GM12878 (cell line): ENCODE measurements around the gene DKK3. TPM values are rescaled to one million over a fixed set of nuclear protein-coding genes. Genes with fewer than 3 reads are reported as not detected.

ENCODE experiments used
- ATAC-seq: fragments of 200-7000 bp; cut with Tn5 transposase; 3 replicates; pipeline ENCODE4 v1.9.1; 2020; ENCODE audit warnings: mild to moderate bottlenecking, moderate library complexity
- BruUV-seq: library from RNA; stranded (reverse); fragments of 400-500 nt; replicated peaks from 2 replicates; lab custom pipeline; 2021; lab: Mats Ljungman, UMichigan
- CTCF ChIA-PET: fragments of 300-600 bp; sonication (Branson Sonifier 250); formaldehyde crosslinking; extraction: SDS; loops from one replicate; lab custom pipeline; 2021; ENCODE audit warnings: inconsistent platforms; lab: Yijun Ruan, JAX
- POLR2A ChIA-PET: fragments of 350-600 bp; formaldehyde crosslinking; extraction: SDS; loops from one replicate; lab custom pipeline; 2021; ENCODE audit warnings: inconsistent platforms; lab: Charles Lee
- RAD21 ChIA-PET: fragments of 300-600 bp; sonication (Branson Sonifier 250); formaldehyde crosslinking; loops from one replicate; lab custom pipeline; 2023; ENCODE audit warnings: antibody characterized with exemption; ENCODE audit not compliant: unreplicated experiment; lab: Charles Lee
- SMC1A ChIA-PET: fragments of 300-600 bp; sonication (Branson Sonifier 250); formaldehyde crosslinking; loops from one replicate; lab custom pipeline; 2023; ENCODE audit not compliant: unreplicated experiment, uncharacterized antibody; lab: Charles Lee
- DNase-seq: peaks from one replicate; pipeline ENCODE4 v3.0.0-alpha.2; 2011; ENCODE audit warnings: low read depth, low spot score
- FAIRE-seq: peaks from 3 replicates; lab custom pipeline; 2011; peaks lifted over from hg19 to GRCh38; lab: Jason Lieb, UNC
- H2AFZ ChIP-seq: 2 replicates; pipeline ENCODE4 v1.6.0; 2011; ENCODE audit warnings: low read depth, low read length, control low read depth; ENCODE audit not compliant: control insufficient read depth
- H3K27ac ChIP-seq: 2 replicates; pipeline ENCODE4 v1.5.1; 2011; ENCODE audit warnings: control low read depth; ENCODE audit not compliant: control insufficient read depth, insufficient read depth
- H3K27me3 ChIP-seq, 2 experiments: replicated peaks in 1 of 2; 2 replicates each; pipeline versions ENCODE4 v1.6.0 to v1.6.1; 2011; ENCODE audit warnings: low read length in 1 of 2; ENCODE audit not compliant: control insufficient read depth in 2 of 2, insufficient read depth in 2 of 2
- H3K36me3 ChIP-seq, 2 experiments: 2 replicates each; pipeline ENCODE4 v1.5.1; 2011; ENCODE audit warnings: low read length in 1 of 2; ENCODE audit not compliant: control insufficient read depth in 2 of 2, insufficient read depth in 2 of 2
- H3K4me1 ChIP-seq: 2 replicates; pipeline ENCODE4 v1.6.1; 2011; ENCODE audit warnings: mild to moderate bottlenecking, low read length, moderate library complexity, mixed read lengths; ENCODE audit not compliant: control insufficient read depth, insufficient read depth
- H3K4me2 ChIP-seq: 2 replicates; pipeline ENCODE4 v1.6.0; 2011; ENCODE audit warnings: control low read depth; ENCODE audit not compliant: control insufficient read depth, insufficient read depth
- H3K4me3 ChIP-seq: fragments of 200-600 bp; sonication (generic); 2 replicates; pipeline ENCODE4 v1.5.1; 2016
- H3K79me2 ChIP-seq: 2 replicates; pipeline ENCODE4 v1.6.0; 2011; ENCODE audit warnings: low read length; ENCODE audit not compliant: control insufficient read depth, insufficient read depth
- H3K9ac ChIP-seq: 2 replicates; pipeline ENCODE4 v1.8.0; 2011; ENCODE audit warnings: low read length, control low read depth, mixed read lengths; ENCODE audit not compliant: control insufficient read depth, insufficient read depth
- H3K9me3 ChIP-seq: replicated peaks from 3 replicates; pipeline ENCODE4 v1.5.1; 2011; ENCODE audit warnings: mild to moderate bottlenecking, low read length; ENCODE audit not compliant: control insufficient read depth, insufficient read depth
- H4K20me1 ChIP-seq: 2 replicates; pipeline ENCODE4 v1.6.0; 2011; ENCODE audit not compliant: control insufficient read depth, insufficient read depth
- BACH1 ChIP-seq: fragments of 450-650 bp; IDR thresholded peaks from 2 replicates; pipeline ENCODE4 v1.6.1; 2017; ENCODE audit warnings: mild to moderate bottlenecking, borderline replicate concordance
- HSF1 ChIP-seq: fragments of 150-350 bp; IDR thresholded peaks from 2 replicates; pipeline ENCODE4 v1.6.1; 2014; ENCODE audit warnings: mild to moderate bottlenecking, low read depth, low read length
- NFYB ChIP-seq: IDR thresholded peaks from 2 replicates; pipeline ENCODE4 v1.6.1; 2011; ENCODE audit warnings: low read depth, mild to moderate bottlenecking, low read length, improper control_type of control experiment, moderate library complexity; ENCODE audit not compliant: insufficient read depth
- NR2C2 ChIP-seq: IDR thresholded peaks from 2 replicates; pipeline ENCODE4 v1.6.1; 2011; ENCODE audit warnings: borderline replicate concordance, low read depth; ENCODE audit not compliant: control insufficient read depth, insufficient read length
- NR2F1 ChIP-seq: fragments of 450-650 bp; conservative IDR thresholded peaks from 2 replicates; pipeline ENCODE4 v1.6.1; 2017; ENCODE audit warnings: mild to moderate bottlenecking
- REST ChIP-seq: IDR thresholded peaks from 2 replicates; pipeline ENCODE4 v1.6.1; 2012; ENCODE audit warnings: mild to moderate bottlenecking, low read depth, low read length
- SIN3A ChIP-seq: IDR thresholded peaks from 2 replicates; pipeline ENCODE4 v1.6.1; 2012; ENCODE audit warnings: low read depth, low read length, improper control_type of control experiment
- SREBF1 ChIP-seq: IDR thresholded peaks from 2 replicates; pipeline ENCODE4 v1.6.1; 2012; ENCODE audit warnings: mild to moderate bottlenecking, low read length
- STAT3 ChIP-seq: IDR thresholded peaks from 2 replicates; pipeline ENCODE4 v1.6.1; 2011; ENCODE audit warnings: low read depth, low read length, improper control_type of control experiment
- WRNIP1 ChIP-seq: IDR thresholded peaks from 2 replicates; pipeline ENCODE4 v1.6.1; 2011; ENCODE audit warnings: low read depth, low read length, improper control_type of control experiment, borderline replicate concordance
- WGBS: methylation state at CpG from one replicate; pipeline ENCODE4 v1.1.6; 2016; ENCODE audit warnings: low lambda C conversion rate; ENCODE audit not compliant: insufficient replicate concordance, insufficient coverage; ENCODE audit errors: missing lambda C conversion rate; 5-methylcytosine and 5-hydroxymethylcytosine counted together
- in situ Hi-C: fragments of 300-500 bp; cut with MboI; formaldehyde crosslinking; loops from 9 replicates; pipeline ENCODE4 v1.14.3; 2018; ENCODE audit warnings: mixed read lengths
- intact Hi-C: fragments of 100-400 bp; cut with micrococcal nuclease; formaldehyde crosslinking; loops from one replicate; pipeline ENCODE4 v1.14.2; 2022; ENCODE audit not compliant: unreplicated experiment
- polyA plus RNA-seq, 11 experiments: library from polyadenylated mRNA; depleted of rRNA in 4 of 11; unstranded in 6 of 11; stranded (reverse) in 5 of 11; fragments of >200 nt; fragmentation: Nextera tagmentation in 4 of 11; fragmentation: Illumina TruSeq in 1 of 11; extraction: Ambion mirVana in 4 of 11; extraction: Trizol in 1 of 11; gene quantifications; 1 replicate in 1 of 11; 2 replicates in 10 of 11; pipeline versions ENCODE4 v1.2.1 to v1.2.3, GENCODE V29; 2011 to 2016; ENCODE audit warnings: inconsistent platforms in 2 of 11, missing spikeins in 2 of 11, low read depth in 1 of 11
- total RNA-seq, 4 experiments: library from RNA; depleted of rRNA in 3 of 4; stranded (reverse); fragments of >200 nt in 3 of 4; fragmentation: Illumina TruSeq in 1 of 4; extraction: Trizol in 1 of 4; gene quantifications; 2 replicates each; pipeline versions ENCODE4 v1.2.1 to v1.2.3, GENCODE V29; 2013 to 2021
- TF ChIP-seq, protein P1 (sequence below): IDR thresholded peaks from 2 replicates; pipeline ENCODE4 v1.6.1; 2012; ENCODE audit warnings: low read depth, low read length, improper control_type of control experiment

DKK3 gene
- total and polyA plus RNA-seq, 10 of the 15 experiments (the other 5 are each of a cell fraction or from before 2014, with no cell fraction given) = 0.07 to 0.16 (median 0.15) TPM; not detected in 7

GRCh38 chr11:11967669-11968510 lies 40.5 kb downstream of the DKK3 start:
- SMC1A ChIA-PET = no interaction called here
- Histone ChIP-seq H3K27ac (no peak overlapping the region), H3K9me3 (no peaks in the 10 kb centered on the region), H3K36me3 (no peaks in the 10 kb centered on the region), H3K4me1 (no peaks in the 10 kb centered on the region), H2AFZ (no peak overlapping the region), H3K27me3 (no peaks in the 10 kb centered on the region; a peak in 3 of 4 replicates), H3K4me2 (no peak overlapping the region), H3K9ac (no peak overlapping the region), H3K79me2 (no peaks in the 10 kb centered on the region), H4K20me1 (no peaks in the 10 kb centered on the region), H3K4me3 (no peak overlapping the region)
- no peak for FAIRE-seq
- in situ Hi-C loops = no loop called here
- 30% methylated on average over 11 of the region's 11 CpGs for WGBS
- no peak for ATAC-seq
- intact Hi-C loops = loop anchor here (2.0 kb wide), 1 partner anchor 169 kb away; no protein-coding TSS in a partner anchor
- RAD21 ChIA-PET = no interaction called here
- CTCF ChIA-PET = interaction anchor here (1.2 to 2.1 kb wide), 5 partner anchors 10 to 314 kb away, joined by 5 to 12 read pairs (median 7); no protein-coding TSS in a partner anchor
- DNase-seq = no peak
- POLR2A ChIA-PET = no interaction called here
- BruUV-seq = no TSS peak
- TF ChIP-seq SIN3A (no peak), BACH1 (no peak), WRNIP1 (no peak), NR2F1 (no peak), HSF1 (no peak), REST (no peak), NR2C2 (no peak), STAT3 (no peak), SREBF1 (no peak), NFYB (no peak)
- TF ChIP-seq, protein P1, sequence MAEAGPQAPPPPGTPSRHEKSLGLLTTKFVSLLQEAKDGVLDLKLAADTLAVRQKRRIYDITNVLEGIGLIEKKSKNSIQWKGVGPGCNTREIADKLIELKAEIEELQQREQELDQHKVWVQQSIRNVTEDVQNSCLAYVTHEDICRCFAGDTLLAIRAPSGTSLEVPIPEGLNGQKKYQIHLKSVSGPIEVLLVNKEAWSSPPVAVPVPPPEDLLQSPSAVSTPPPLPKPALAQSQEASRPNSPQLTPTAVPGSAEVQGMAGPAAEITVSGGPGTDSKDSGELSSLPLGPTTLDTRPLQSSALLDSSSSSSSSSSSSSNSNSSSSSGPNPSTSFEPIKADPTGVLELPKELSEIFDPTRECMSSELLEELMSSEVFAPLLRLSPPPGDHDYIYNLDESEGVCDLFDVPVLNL = no peak
